ENCODE measurements around the gene ATN1. TPM values are rescaled to one million over a fixed set of nuclear protein-coding genes. Genes with fewer than 3 reads are reported as not detected.
A peak's percentile ranks its signal among the peaks of the same experiment; 100 is the strongest.

Gene ATN1
- total and polyA plus RNA-seq, 9 of the 15 experiments (the other 6 are each of a cell fraction or from before 2014, with no cell fraction given), result 0.15 to 49.8 (median 2.7) TPM

- TF ChIP-seq UBTF (IDR thresholded peaks at IDR 0.05; ENCODE audit: borderline replicate concordance in 1 of 2, low read depth in 2 of 2, low read length in 2 of 2), result no peak
- no peak for TF ChIP-seq U2AF2 (optimal IDR thresholded peaks at IDR 0.05; ENCODE audit: low read depth, low read length)
- TF ChIP-seq MBD2 (IDR thresholded peaks at IDR 0.05; ENCODE audit: borderline replicate concordance, low read depth), result no peak
- no peak for TF ChIP-seq E2F1 (CRISPR knock-in tag; IDR thresholded peaks at IDR 0.05)
- no peak for TF ChIP-seq DACH1 (IDR thresholded peaks at IDR 0.05; ENCODE audit: partially characterized antibody)
- no peak for TF ChIP-seq ETS1 (conservative IDR thresholded peaks at IDR 0.05; ENCODE audit: control insufficient read depth, low read depth, low read length)
- TF ChIP-seq KAT8 (IDR thresholded peaks at IDR 0.05; ENCODE audit: low read depth), result no peak
- TF ChIP-seq TBP (optimal IDR thresholded peaks at IDR 0.05; ENCODE audit: low read depth, low read length), result no peak
- no peak for TF ChIP-seq ZNF77 (CRISPR knock-in tag; IDR thresholded peaks at IDR 0.05)
- no peak for TF ChIP-seq ZNF175 (CRISPR knock-in tag; IDR thresholded peaks at IDR 0.05; ENCODE audit: low read depth)
- peak; percentile 86 for TF ChIP-seq ZNF766 (CRISPR knock-in tag; conservative IDR thresholded peaks at IDR 0.05)
- TF ChIP-seq PPARD (CRISPR knock-in tag; IDR thresholded peaks at IDR 0.05), result no peak
- no peak; the same call in 1 of the 2 replicates for TF ChIP-seq CXXC5 (CRISPR knock-in tag; IDR thresholded peaks at IDR 0.05)
- TF ChIP-seq ASH1L (IDR thresholded peaks at IDR 0.05; ENCODE audit: borderline replicate concordance, low read depth, partially characterized antibody), result no peak
- no peak for TF ChIP-seq CHD2 (IDR thresholded peaks at IDR 0.05; ENCODE audit: low read depth, low read length)
- TF ChIP-seq ZNF197 (CRISPR knock-in tag; IDR thresholded peaks at IDR 0.05; ENCODE audit: low read depth), result peak; percentile 50; the same call in 1 of the 2 replicates
- TF ChIP-seq TCFL5 (CRISPR knock-in tag; conservative IDR thresholded peaks at IDR 0.05), result no peak
- TF ChIP-seq NFIC (IDR thresholded peaks at IDR 0.05), result peak; percentile 68
- no peak for TF ChIP-seq ZNF668 (CRISPR knock-in tag; IDR thresholded peaks at IDR 0.05)
- no peak for TF ChIP-seq ZNF696 (CRISPR knock-in tag; conservative IDR thresholded peaks at IDR 0.05)
- no peak for TF ChIP-seq PCBP2 (IDR thresholded peaks at IDR 0.05; ENCODE audit: low read depth, low read length, poor library complexity, severe bottlenecking)
- no peak for TF ChIP-seq NR4A1 (CRISPR knock-in tag; IDR thresholded peaks at IDR 0.05)
- peak; percentile 94 for TF ChIP-seq NR4A1 (tag; IDR thresholded peaks at IDR 0.05)
- TF ChIP-seq TSC22D4 (tag; IDR thresholded peaks at IDR 0.05), result no peak
- no peak for TF ChIP-seq CHD4 (IDR thresholded peaks at IDR 0.05; ENCODE audit: insufficient read depth, insufficient replicate concordance, low read depth, low read length, poor library complexity, severe bottlenecking)
- no peak for TF ChIP-seq HMG20B (CRISPR knock-in tag; IDR thresholded peaks at IDR 0.05)
Measured at GRCh38 chr12:6963791-6964413, 36.1 kb downstream of the ATN1 start (continued).

Measured in K562 (cell line).